GM12878 (cell line): ENCODE results near the gene GMPPA.

ENCODE experiments used
- EZH2 ChIP-seq: IDR thresholded peaks from 2 replicates; pipeline ENCODE4 v1.6.1; 2012; ENCODE audit warnings: low read depth, mild to moderate bottlenecking, control low read depth, inconsistent platforms, low read length, borderline replicate concordance; ENCODE audit not compliant: control insufficient read depth
- MLLT1 ChIP-seq: fragments of 450-650 bp; IDR thresholded peaks from 2 replicates; pipeline ENCODE4 v1.6.1; 2016; ENCODE audit warnings: mild to moderate bottlenecking
- RAD51 ChIP-seq: fragments of 450-650 bp; IDR thresholded peaks from 2 replicates; pipeline ENCODE4 v1.6.1; 2016; ENCODE audit warnings: moderate library complexity, mild to moderate bottlenecking, inconsistent platforms
- SIN3A ChIP-seq: IDR thresholded peaks from 2 replicates; pipeline ENCODE4 v1.6.1; 2012; ENCODE audit warnings: low read depth, low read length, improper control_type of control experiment
- SRF ChIP-seq, 2 experiments: IDR thresholded peaks; 2 replicates each; pipeline ENCODE4 v1.6.1; 2011; ENCODE audit warnings: low read depth in 2 of 2, low read length in 2 of 2, mild to moderate bottlenecking in 1 of 2, moderate library complexity in 1 of 2
- SUZ12 ChIP-seq: fragments of 200-600 bp; sonication (generic); IDR thresholded peaks from one replicate; pipeline ENCODE4 v1.6.1; 2018; ENCODE audit warnings: antibody characterized with exemption, mild to moderate bottlenecking; ENCODE audit not compliant: unreplicated experiment
- TF ChIP-seq, protein P1 (sequence below), 3 experiments: IDR thresholded peaks in 2 of 3; conservative IDR thresholded peaks in 1 of 3; 2 replicates each; pipeline ENCODE4 v1.5.1; 2011; ENCODE audit warnings: low read depth in 3 of 3, low read length in 3 of 3, mild to moderate bottlenecking in 3 of 3, control low read depth in 2 of 3, moderate library complexity in 2 of 3, inconsistent platforms in 1 of 3, mixed read lengths in 1 of 3; ENCODE audit not compliant: control insufficient read depth in 2 of 3, insufficient read depth in 1 of 3; ENCODE audit errors: extremely low read depth in 1 of 3
- TF ChIP-seq, protein P2 (sequence below): IDR thresholded peaks from 2 replicates; pipeline ENCODE4 v1.6.1; 2011; ENCODE audit warnings: low read depth, mild to moderate bottlenecking, low read length, moderate library complexity, borderline replicate concordance; ENCODE audit errors: extremely low read depth
- TF ChIP-seq, protein P3 (sequence below): IDR thresholded peaks from 2 replicates; pipeline ENCODE4 v1.6.1; 2012; ENCODE audit warnings: low read depth, low read length, improper control_type of control experiment

GRCh38 chr2:219461669-219462068 lies 37.0 kb upstream of the GMPPA start:
- TF ChIP-seq RAD51: no peak
- TF ChIP-seq SUZ12: no peak
- TF ChIP-seq, protein P1, sequence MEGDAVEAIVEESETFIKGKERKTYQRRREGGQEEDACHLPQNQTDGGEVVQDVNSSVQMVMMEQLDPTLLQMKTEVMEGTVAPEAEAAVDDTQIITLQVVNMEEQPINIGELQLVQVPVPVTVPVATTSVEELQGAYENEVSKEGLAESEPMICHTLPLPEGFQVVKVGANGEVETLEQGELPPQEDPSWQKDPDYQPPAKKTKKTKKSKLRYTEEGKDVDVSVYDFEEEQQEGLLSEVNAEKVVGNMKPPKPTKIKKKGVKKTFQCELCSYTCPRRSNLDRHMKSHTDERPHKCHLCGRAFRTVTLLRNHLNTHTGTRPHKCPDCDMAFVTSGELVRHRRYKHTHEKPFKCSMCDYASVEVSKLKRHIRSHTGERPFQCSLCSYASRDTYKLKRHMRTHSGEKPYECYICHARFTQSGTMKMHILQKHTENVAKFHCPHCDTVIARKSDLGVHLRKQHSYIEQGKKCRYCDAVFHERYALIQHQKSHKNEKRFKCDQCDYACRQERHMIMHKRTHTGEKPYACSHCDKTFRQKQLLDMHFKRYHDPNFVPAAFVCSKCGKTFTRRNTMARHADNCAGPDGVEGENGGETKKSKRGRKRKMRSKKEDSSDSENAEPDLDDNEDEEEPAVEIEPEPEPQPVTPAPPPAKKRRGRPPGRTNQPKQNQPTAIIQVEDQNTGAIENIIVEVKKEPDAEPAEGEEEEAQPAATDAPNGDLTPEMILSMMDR (IDR thresholded peaks at IDR 0.05 in 2 of 3, conservative IDR thresholded peaks at IDR 0.05 in 1 of 3; ENCODE audit: control insufficient read depth in 2 of 3, extremely low read depth in 1 of 3, insufficient read depth in 1 of 3, low read depth in 3 of 3, low read length in 3 of 3): no peak
- TF ChIP-seq, protein P2, sequence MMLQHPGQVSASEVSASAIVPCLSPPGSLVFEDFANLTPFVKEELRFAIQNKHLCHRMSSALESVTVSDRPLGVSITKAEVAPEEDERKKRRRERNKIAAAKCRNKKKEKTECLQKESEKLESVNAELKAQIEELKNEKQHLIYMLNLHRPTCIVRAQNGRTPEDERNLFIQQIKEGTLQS: no peak
- TF ChIP-seq, protein P3, sequence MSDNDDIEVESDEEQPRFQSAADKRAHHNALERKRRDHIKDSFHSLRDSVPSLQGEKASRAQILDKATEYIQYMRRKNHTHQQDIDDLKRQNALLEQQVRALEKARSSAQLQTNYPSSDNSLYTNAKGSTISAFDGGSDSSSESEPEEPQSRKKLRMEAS: no peak
- no peak for TF ChIP-seq SRF (IDR thresholded peaks at IDR 0.05; ENCODE audit: low read depth in 2 of 2, low read length in 2 of 2)
- TF ChIP-seq MLLT1: no peak
- no peak for TF ChIP-seq EZH2
- no peak for TF ChIP-seq SIN3A
